OCI-LY3 (cell line): ENCODE measurements around the gene ATG10.

Experiments used
- CTCF ChIP-seq: fragments of 200-600, 300-600 bp; sonication (generic); IDR thresholded peaks from 2 replicates; pipeline ENCODE4 v1.5.1; 2014; ENCODE audit warnings: antibody characterized with exemption, low read length, low read depth
- EZH2phosphoT487 ChIP-seq: fragments of 200-600 bp; shearing (Covaris generic); IDR thresholded peaks from 2 replicates; pipeline ENCODE4 v1.6.1; 2018; ENCODE audit warnings: antibody characterized with exemption, mixed run types, low read depth

- TF ChIP-seq CTCF: no peak
- no peak for TF ChIP-seq EZH2phosphoT487
These were observed 325.9 kb downstream of the ATG10 start for GRCh38 chr5:82297711-82298110.
